ENCODE results near the gene CYP46A1. TPM values are rescaled to one million over a fixed set of nuclear protein-coding genes. Genes with fewer than 3 reads are reported as not detected.

The CYP46A1 gene
- polyA plus RNA-seq, 2 of the 4 experiments (the other 2 are of a cell fraction) = 0.06 to 0.13 TPM

GRCh38 chr14:99757331-99758070 lies 73.4 kb downstream of the CYP46A1 start (continued):
- TF ChIP-seq FOSL2 (IDR thresholded peaks at IDR 0.05) (peak; percentile 90), FOSL2 (CRISPR knock-in tag; IDR thresholded peaks at IDR 0.05) (peak; percentile 95), ZFP36 (IDR thresholded peaks at IDR 0.05; ENCODE audit: borderline replicate concordance, partially characterized antibody) (no peak), CBX8 (IDR thresholded peaks at IDR 0.05) (no peak), PHF8 (IDR thresholded peaks at IDR 0.05; ENCODE audit: borderline replicate concordance, low read depth) (no peak), RCOR1 (IDR thresholded peaks at IDR 0.05; ENCODE audit: low read depth, low read length) (no peak), FOSB (CRISPR knock-in tag; IDR thresholded peaks at IDR 0.05) (no peak), RAD21 (conservative IDR thresholded peaks at IDR 0.05 in 1 of 2, IDR thresholded peaks at IDR 0.05 in 1 of 2) (0 out of 5 replicates have a peak, but pooled peaks of 1 of the 2 experiments have one; percentile 8), HOXB13 (CRISPR knock-in tag; IDR thresholded peaks at IDR 0.05; ENCODE audit: low read depth) (no peak), BHLHE40 (IDR thresholded peaks at IDR 0.05; ENCODE audit: low read depth, low read length) (peak; percentile 82), JUNB (IDR thresholded peaks at IDR 0.05) (peak; percentile 94), EHF (CRISPR knock-in tag; IDR thresholded peaks at IDR 0.05) (no peak), NR3C1 (IDR thresholded peaks at IDR 0.05) (no peak), RFX5 (IDR thresholded peaks at IDR 0.05) (no peak), FOXS1 (CRISPR knock-in tag; IDR thresholded peaks at IDR 0.05) (no peak), RNF2 (IDR thresholded peaks at IDR 0.05; ENCODE audit: borderline replicate concordance, low read depth) (no peak), HEYL (CRISPR knock-in tag; IDR thresholded peaks at IDR 0.05) (no peak), CTCF (IDR thresholded peaks at IDR 0.05) (no peak), KDM1A (IDR thresholded peaks at IDR 0.05; ENCODE audit: low read depth) (no peak), ESRRA (IDR thresholded peaks at IDR 0.05; ENCODE audit: borderline replicate concordance, low read length) (no peak), PBX3 (IDR thresholded peaks at IDR 0.05) (no peak)
- TF ChIP-seq, protein P1, sequence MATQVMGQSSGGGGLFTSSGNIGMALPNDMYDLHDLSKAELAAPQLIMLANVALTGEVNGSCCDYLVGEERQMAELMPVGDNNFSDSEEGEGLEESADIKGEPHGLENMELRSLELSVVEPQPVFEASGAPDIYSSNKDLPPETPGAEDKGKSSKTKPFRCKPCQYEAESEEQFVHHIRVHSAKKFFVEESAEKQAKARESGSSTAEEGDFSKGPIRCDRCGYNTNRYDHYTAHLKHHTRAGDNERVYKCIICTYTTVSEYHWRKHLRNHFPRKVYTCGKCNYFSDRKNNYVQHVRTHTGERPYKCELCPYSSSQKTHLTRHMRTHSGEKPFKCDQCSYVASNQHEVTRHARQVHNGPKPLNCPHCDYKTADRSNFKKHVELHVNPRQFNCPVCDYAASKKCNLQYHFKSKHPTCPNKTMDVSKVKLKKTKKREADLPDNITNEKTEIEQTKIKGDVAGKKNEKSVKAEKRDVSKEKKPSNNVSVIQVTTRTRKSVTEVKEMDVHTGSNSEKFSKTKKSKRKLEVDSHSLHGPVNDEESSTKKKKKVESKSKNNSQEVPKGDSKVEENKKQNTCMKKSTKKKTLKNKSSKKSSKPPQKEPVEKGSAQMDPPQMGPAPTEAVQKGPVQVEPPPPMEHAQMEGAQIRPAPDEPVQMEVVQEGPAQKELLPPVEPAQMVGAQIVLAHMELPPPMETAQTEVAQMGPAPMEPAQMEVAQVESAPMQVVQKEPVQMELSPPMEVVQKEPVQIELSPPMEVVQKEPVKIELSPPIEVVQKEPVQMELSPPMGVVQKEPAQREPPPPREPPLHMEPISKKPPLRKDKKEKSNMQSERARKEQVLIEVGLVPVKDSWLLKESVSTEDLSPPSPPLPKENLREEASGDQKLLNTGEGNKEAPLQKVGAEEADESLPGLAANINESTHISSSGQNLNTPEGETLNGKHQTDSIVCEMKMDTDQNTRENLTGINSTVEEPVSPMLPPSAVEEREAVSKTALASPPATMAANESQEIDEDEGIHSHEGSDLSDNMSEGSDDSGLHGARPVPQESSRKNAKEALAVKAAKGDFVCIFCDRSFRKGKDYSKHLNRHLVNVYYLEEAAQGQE (IDR thresholded peaks at IDR 0.05) = no peak
